Esophagus squamous epithelium (tissue), 5 donors: Measurements from ENCODE around the gene RASGRF1. TPM values are rescaled to one million over a fixed set of nuclear protein-coding genes. Genes with fewer than 3 reads are reported as not detected.

ENCODE experiments used
- DNase-seq: peaks from one replicate; lab custom pipeline; 2025; lab: John Stamatoyannopoulos, UW
- H3K27ac ChIP-seq, 4 donors: fragments of 200-600 bp; sonication (generic); one replicate each; pipeline ENCODE4 v1.5.1; 2016 to 2019; ENCODE audit warnings: mild to moderate bottlenecking in 1 of 4
- H3K27me3 ChIP-seq, 4 donors: fragments of 200-600 bp; sonication (generic); 1 replicate in 3 of 4; 2 replicates in 1 of 4; pipeline versions ENCODE4 v1.5.1 to v1.6.0; 2017 to 2021; ENCODE audit warnings: antibody characterized with exemption in 1 of 4
- H3K36me3 ChIP-seq, 3 donors: fragments of 200-600 bp; sonication (generic); one replicate each; pipeline ENCODE4 v1.5.1; 2016 to 2019
- H3K4me1 ChIP-seq, 3 donors: fragments of 200-600 bp; sonication (generic); one replicate each; pipeline ENCODE4 v1.5.1; 2017 to 2019
- H3K4me3 ChIP-seq, 4 donors: fragments of 200-600 bp; sonication (generic); 1 replicate in 3 of 4; 2 replicates in 1 of 4; pipeline ENCODE4 v1.5.1; 2016 to 2019; ENCODE audit warnings: mild to moderate bottlenecking in 2 of 4, moderate library complexity in 1 of 4
- H3K9me3 ChIP-seq, 3 donors: fragments of 200-600 bp; sonication (generic); one replicate each; pipeline ENCODE4 v1.5.1; 2016 to 2019
- CTCF ChIP-seq, 6 experiments: fragments of 450-650 bp in 4 of 6; fragments of 200-600 bp in 2 of 6; sonication (generic) in 2 of 6; IDR thresholded peaks; one replicate each; pipeline ENCODE4 v1.5.1; 2016 to 2019; ENCODE audit warnings: antibody characterized with exemption in 6 of 6, mild to moderate bottlenecking in 4 of 6, moderate library complexity in 4 of 6
- POLR2A ChIP-seq, 4 donors: fragments of 450-650 bp; IDR thresholded peaks; one replicate each; pipeline ENCODE4 v1.6.1; 2017; ENCODE audit warnings: antibody characterized with exemption in 4 of 4, mild to moderate bottlenecking in 4 of 4, moderate library complexity in 3 of 4
- WGBS, 2 donors: methylation state at CpG; one replicate each; pipeline ENCODE4 v1.1.5; 2018; 5-methylcytosine and 5-hydroxymethylcytosine counted together
- intact Hi-C: fragments of 100-400 bp; cut with DNase I; formaldehyde crosslinking; loops from one replicate; pipeline ENCODE4 v1.15.0; 2022
- total RNA-seq, 4 donors: library from RNA; depleted of rRNA; stranded (reverse); fragments of >200 nt; gene quantifications; one replicate each; pipeline ENCODE4 v1.1.0, GENCODE V29; 2016
- donor health status: DM: yes; HTN: yes; CAD: no.

Gene RASGRF1
- total RNA-seq, 4 donors from 2014 or later: 0.23 TPM; not detected in 3

GRCh38 chr15:78991476-78991875 is 99.1 kb downstream of the RASGRF1 start:
- TF ChIP-seq CTCF (IDR thresholded peaks at IDR 0.05): no peak
- TF ChIP-seq POLR2A (IDR thresholded peaks at IDR 0.05): no peak
- no peak overlapping the region for H3K27ac ChIP-seq
- H3K27me3 ChIP-seq: no peaks in the 10 kb centered on the region
- WGBS, 2 donors: 87 to 89% methylated on average over 5 to 7 of the region's 10 CpGs
- DNase-seq: no peak
- H3K36me3 ChIP-seq: no peaks in the 10 kb centered on the region
- no peaks in the 10 kb centered on the region for H3K9me3 ChIP-seq
- H3K4me1 ChIP-seq: peaks cover 5 to 29% (median 17%) of the 10 kb centered on the region in 3 donors
- no peak overlapping the region for H3K4me3 ChIP-seq
- intact Hi-C loops: no loop called here

- Histone ChIP-seq H3K4me1 (peaks cover 5 to 29% (median 17%) of the 10 kb centered on the region in 3 donors), H3K27me3 (no peaks in the 10 kb centered on the region), H3K4me3 (no peak overlapping the region), H3K27ac (no peak overlapping the region), H3K9me3 (no peaks in the 10 kb centered on the region), H3K36me3 (no peaks in the 10 kb centered on the region)
- 40 to 86% methylated on average over 1 of the region's 1 CpG for WGBS, 2 donors
- TF ChIP-seq POLR2A (IDR thresholded peaks at IDR 0.05) (no peak), CTCF (IDR thresholded peaks at IDR 0.05) (no peak)
- no peak for DNase-seq
- intact Hi-C loops: no loop called here
Measured at GRCh38 chr15:78990278-78990677, 100.3 kb downstream of the RASGRF1 start.

- Histone ChIP-seq H3K36me3 (no peaks in the 10 kb centered on the region), H3K9me3 (no peaks in the 10 kb centered on the region), H3K4me1 (peaks cover 5 to 29% (median 17%) of the 10 kb centered on the region in 3 donors), H3K27ac (peak overlapping the region in 1 of 4 donors; percentile 81), H3K4me3 (no peak overlapping the region), H3K27me3 (no peaks in the 10 kb centered on the region)
- intact Hi-C loops: no loop called here
- 78 to 91% methylated on average over 7 to 9 of the region's 9 CpGs for WGBS, 2 donors
- TF ChIP-seq CTCF (IDR thresholded peaks at IDR 0.05) (no peak), POLR2A (IDR thresholded peaks at IDR 0.05) (no peak)
- no peak for DNase-seq
Measured at GRCh38 chr15:78989701-78990240, 100.8 kb downstream of the RASGRF1 start.

GRCh38 chr15:78988361-78988911 is 102.1 kb downstream of the RASGRF1 start:
- Histone ChIP-seq H3K4me1 (peaks cover 5 to 29% (median 17%) of the 10 kb centered on the region in 3 donors), H3K9me3 (no peaks in the 10 kb centered on the region), H3K27me3 (no peaks in the 10 kb centered on the region), H3K36me3 (no peaks in the 10 kb centered on the region), H3K27ac (peak overlapping the region; percentile 28 to 84 (median 70)), H3K4me3 (no peak overlapping the region)
- WGBS, 2 donors: 7 to 18% methylated on average over 6 of the region's 7 CpGs
- DNase-seq: peak; percentile 11
- intact Hi-C loops: no loop called here
- TF ChIP-seq CTCF (IDR thresholded peaks at IDR 0.05): no peak
- no peak for TF ChIP-seq POLR2A (IDR thresholded peaks at IDR 0.05)

GRCh38 chr15:78987556-78988360 is 102.8 kb downstream of the RASGRF1 start:
- Histone ChIP-seq H3K27me3 (no peaks in the 10 kb centered on the region), H3K4me1 (peaks cover 5 to 29% (median 17%) of the 10 kb centered on the region in 3 donors), H3K36me3 (no peaks in the 10 kb centered on the region), H3K9me3 (no peaks in the 10 kb centered on the region), H3K27ac (peak overlapping the region; percentile 28 to 84 (median 69)), H3K4me3 (no peak overlapping the region)
- intact Hi-C loops: no loop called here
- 67 to 73% methylated on average over 9 to 10 of the region's 10 CpGs for WGBS, 2 donors
- no peak for DNase-seq
- TF ChIP-seq POLR2A (IDR thresholded peaks at IDR 0.05): no peak
- no peak for TF ChIP-seq CTCF (IDR thresholded peaks at IDR 0.05)
